HepG2 (cell line): Measurements from ENCODE around the gene PXT1. TPM values are rescaled to one million over a fixed set of nuclear protein-coding genes. Genes with fewer than 3 reads are reported as not detected.

ENCODE experiments used
- ATAC-seq: fragments of 200-7000 bp; cut with Tn5 transposase; 3 replicates; pipeline ENCODE4 v1.9.1; 2020; ENCODE audit warnings: mild to moderate bottlenecking, moderate library complexity
- BruUV-seq: library from RNA; stranded (reverse); fragments of 400-500 nt; replicated peaks from 2 replicates; lab custom pipeline; 2021; lab: Mats Ljungman, UMichigan
- CTCF ChIA-PET: fragments of 300-600 bp; formaldehyde crosslinking; extraction: SDS; loops from one replicate; lab custom pipeline; 2021; ENCODE audit warnings: low total read pairs, inconsistent platforms, low intra/inter-chr PET ratio; lab: Yijun Ruan, JAX
- POLR2A ChIA-PET: fragments of 350-600 bp; sonication (Branson Sonifier 250); formaldehyde crosslinking; loops from one replicate; lab custom pipeline; 2020; ENCODE audit warnings: antibody characterized with exemption, inconsistent platforms; lab: Yijun Ruan, JAX
- DNase-seq: peaks from one replicate; pipeline ENCODE4 v3.0.0-alpha.2; 2015; ENCODE audit warnings: low spot score
- FAIRE-seq: peaks from 3 replicates; lab custom pipeline; 2011; peaks lifted over from hg19 to GRCh38; lab: Jason Lieb, UNC
- H2AFZ ChIP-seq: one replicate; pipeline ENCODE4 v1.6.1; 2011; ENCODE audit warnings: low read length, inconsistent platforms
- H3K27ac ChIP-seq: fragments of 300-600 bp; 3 replicates; pipeline ENCODE4 v1.8.0; 2011; ENCODE audit warnings: mixed run types, mild to moderate bottlenecking, mixed read lengths, low read length, inconsistent platforms; ENCODE audit not compliant: insufficient read depth; ENCODE audit errors: extremely low read length
- H3K27me3 ChIP-seq, 2 experiments: fragments of 200-600 bp in 1 of 2; 2 replicates in 1 of 2; 3 replicates in 1 of 2; pipeline versions ENCODE4 v1.6.0 to v1.8.0; 2011; ENCODE audit warnings: low read length in 2 of 2, mild to moderate bottlenecking in 2 of 2, moderate library complexity in 2 of 2, inconsistent platforms in 1 of 2; ENCODE audit not compliant: insufficient read depth in 2 of 2, control insufficient read depth in 1 of 2
- H3K36me3 ChIP-seq, 2 experiments: fragments of 200-600 bp in 1 of 2; replicated peaks in 1 of 2; 2 replicates in 1 of 2; 3 replicates in 1 of 2; pipeline versions ENCODE4 v1.5.1 to v1.8.0; 2011; ENCODE audit warnings: low read length in 2 of 2, inconsistent platforms in 1 of 2; ENCODE audit not compliant: insufficient read depth in 2 of 2, control insufficient read depth in 1 of 2
- H3K4me1 ChIP-seq: 2 replicates; pipeline ENCODE4 v1.5.1; 2012; ENCODE audit warnings: low read length, inconsistent platforms; ENCODE audit not compliant: insufficient read depth
- H3K4me2 ChIP-seq: 2 replicates; pipeline ENCODE4 v1.6.0; 2011; ENCODE audit warnings: low read depth, low read length, inconsistent platforms
- H3K4me3 ChIP-seq, 3 experiments: fragments of 200-600 bp in 1 of 3; sonication (generic), shearing (Covaris generic) in 1 of 3; replicated peaks in 1 of 3; 2 replicates each; pipeline ENCODE4 v1.5.1; 2011 to 2016; ENCODE audit warnings: low read length in 3 of 3, inconsistent platforms in 2 of 3, low read depth in 2 of 3, mild to moderate bottlenecking in 2 of 3, control low read depth in 1 of 3, mixed read lengths in 1 of 3; ENCODE audit not compliant: insufficient read depth in 1 of 3
- H3K79me2 ChIP-seq: one replicate; pipeline ENCODE4 v1.6.1; 2011; ENCODE audit warnings: low read length, inconsistent platforms; ENCODE audit not compliant: insufficient read depth
- H3K9ac ChIP-seq: 2 replicates; pipeline ENCODE4 v1.6.0; 2011; ENCODE audit warnings: mild to moderate bottlenecking, low read depth, low read length, inconsistent platforms; ENCODE audit not compliant: insufficient read depth
- H3K9me3 ChIP-seq: 2 replicates; pipeline ENCODE4 v1.5.1; 2012; ENCODE audit warnings: mild to moderate bottlenecking, low read length
- H4K20me1 ChIP-seq: 2 replicates; pipeline ENCODE4 v1.6.0; 2011; ENCODE audit warnings: inconsistent platforms, mild to moderate bottlenecking, low read length, moderate library complexity; ENCODE audit not compliant: insufficient read depth
- ADNP ChIP-seq: sonication (generic); formaldehyde crosslinking; IDR thresholded peaks from 2 replicates; pipeline ENCODE4 v1.4.0; 2020; ENCODE audit warnings: missing genetic modification reagents
- ELF1 ChIP-seq: sonication (generic); formaldehyde crosslinking; IDR thresholded peaks from 2 replicates; pipeline ENCODE4 v1.4.0; 2020; ENCODE audit warnings: missing genetic modification reagents
- HNRNPUL1 ChIP-seq: fragments of 200-400 bp; formaldehyde crosslinking; IDR thresholded peaks from 2 replicates; pipeline ENCODE4 v1.6.1; 2017; ENCODE audit warnings: low read depth, mild to moderate bottlenecking, low read length, moderate library complexity
- NCOA2 ChIP-seq: sonication (generic); formaldehyde crosslinking; IDR thresholded peaks from 2 replicates; pipeline ENCODE4 v1.8.0; 2022; ENCODE audit warnings: inconsistent platforms
- NKX3-1 ChIP-seq: sonication (generic); formaldehyde crosslinking; IDR thresholded peaks from 2 replicates; pipeline ENCODE4 v1.5.0; 2020; ENCODE audit warnings: missing genetic modification reagents
- NR2F2 ChIP-seq: IDR thresholded peaks from 2 replicates; pipeline ENCODE4 v1.6.1; 2012; ENCODE audit warnings: low read depth, inconsistent platforms, borderline replicate concordance
- RFXANK ChIP-seq: IDR thresholded peaks from 2 replicates; pipeline ENCODE4 v1.6.1; 2016
- RXRA ChIP-seq: sonication (generic); formaldehyde crosslinking; IDR thresholded peaks from 2 replicates; pipeline ENCODE4 v1.5.1; 2020; ENCODE audit warnings: missing genetic modification reagents
- SNAPC2 ChIP-seq: sonication (generic); formaldehyde crosslinking; IDR thresholded peaks from 2 replicates; pipeline ENCODE4 v1.8.1; 2022; ENCODE audit warnings: mild to moderate bottlenecking, missing genetic modification reagents
- XRCC5 ChIP-seq: fragments of 200-400 bp; formaldehyde crosslinking; optimal IDR thresholded peaks from 2 replicates; pipeline ENCODE3; 2017; ENCODE audit warnings: mild to moderate bottlenecking, low read length
- YY1 ChIP-seq: IDR thresholded peaks from 2 replicates; pipeline ENCODE4 v1.6.1; 2011; ENCODE audit warnings: low read length, low read depth, moderate library complexity, mild to moderate bottlenecking; ENCODE audit not compliant: insufficient read depth, insufficient replicate concordance
- ZFP36L2 ChIP-seq: sonication (generic); formaldehyde crosslinking; IDR thresholded peaks from 2 replicates; pipeline ENCODE4 v1.4.0; 2020; ENCODE audit warnings: missing genetic modification reagents
- ZMAT3 ChIP-seq: sonication (generic); formaldehyde crosslinking; conservative IDR thresholded peaks from 2 replicates; pipeline ENCODE4 v1.7.0; 2021; ENCODE audit warnings: missing genetic modification reagents
- ZNF264 ChIP-seq: sonication (generic); formaldehyde crosslinking; IDR thresholded peaks from 2 replicates; pipeline ENCODE4 v1.4.0; 2020; ENCODE audit warnings: missing genetic modification reagents
- ZNF7 ChIP-seq: IDR thresholded peaks from 2 replicates; pipeline ENCODE4 v1.6.1; 2016; ENCODE audit warnings: missing biosample characterization, missing genetic modification reagents
- WGBS: methylation state at CpG from one replicate; pipeline ENCODE4 v1.1.6; 2017; ENCODE audit warnings: low lambda C conversion rate; 5-methylcytosine and 5-hydroxymethylcytosine counted together
- in situ Hi-C: cut with HindIII; loops from 2 replicates; pipeline ENCODE4 v1.10.0; 2017; ENCODE audit warnings: low pct_unique_long_range_greater_than_20kb; ENCODE audit not compliant: extremely low pct_ligation_motif_present
- intact Hi-C: fragments of 100-400 bp; cut with micrococcal nuclease; formaldehyde crosslinking; loops from one replicate; pipeline ENCODE4 v1.10.0; 2022; ENCODE audit not compliant: unreplicated experiment
- polyA plus RNA-seq, 8 experiments: library from polyadenylated mRNA; depleted of rRNA in 3 of 8; stranded (reverse) in 7 of 8; unstranded in 1 of 8; fragments of >200 nt; fragmentation: Illumina TruSeq in 4 of 8; extraction: Trizol in 4 of 8; gene quantifications; 2 replicates each; pipeline versions ENCODE4 v1.2.1 to v1.2.3, GENCODE V29; 2011 to 2016; ENCODE audit warnings: low read depth in 4 of 8, missing spikeins in 1 of 8, mixed read lengths in 1 of 8; ENCODE audit not compliant: insufficient read depth in 1 of 8
- total RNA-seq, 5 experiments: library from RNA; depleted of rRNA; stranded (reverse); fragments of >200 nt; fragmentation: Illumina TruSeq; extraction: Trizol; gene quantifications; 2 replicates each; pipeline ENCODE4 v1.2.3, GENCODE V29; 2016; ENCODE audit warnings: low read depth in 1 of 5
- TF ChIP-seq, protein P1 (sequence below): sonication (generic); formaldehyde crosslinking; IDR thresholded peaks from 2 replicates; pipeline ENCODE4 v1.5.0; 2020; ENCODE audit warnings: missing genetic modification reagents
- TF ChIP-seq, protein P2 (sequence below): IDR thresholded peaks from 2 replicates; pipeline ENCODE4 v1.6.1; 2016; ENCODE audit warnings: low read depth, borderline replicate concordance
- TF ChIP-seq, protein P3 (sequence below): sonication (generic); formaldehyde crosslinking; IDR thresholded peaks from 2 replicates; pipeline ENCODE4 v1.4.0; 2020; ENCODE audit warnings: low read depth, missing genetic modification reagents

PXT1 gene
- total and polyA plus RNA-seq, 2 of the 13 experiments (the other 11 are each of a cell fraction or from before 2014, with no cell fraction given), result 0.04 TPM; not detected in 1

DNA sequence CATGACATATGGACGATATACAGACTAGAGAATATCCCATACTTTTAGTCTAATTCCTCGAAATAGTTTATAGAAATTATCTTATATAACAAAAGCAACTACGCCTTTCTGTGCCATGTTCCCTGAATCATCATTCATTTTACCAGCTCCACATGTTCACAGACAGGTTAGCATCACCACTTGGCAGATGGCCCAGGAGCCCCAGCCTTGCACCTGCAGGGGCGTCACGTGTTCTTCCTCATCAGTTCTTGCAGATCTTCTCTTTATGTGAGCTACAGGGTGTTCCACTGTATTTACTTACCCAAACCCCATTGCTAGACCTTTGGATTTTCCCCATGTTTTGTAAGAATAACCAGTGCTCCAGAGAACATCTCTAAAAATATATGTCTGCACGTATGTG lies 93.4 kb downstream of the PXT1 start:
- Histone ChIP-seq H3K4me1 (0 out of 2 replicates have a peak, but pooled peaks cover 5% of the 10 kb centered on the region), H3K9ac (no peak overlapping the region), H4K20me1 (no peaks in the 10 kb centered on the region)

GRCh38 chr6:36347621-36348020 lies 95.0 kb downstream of the PXT1 start:
- ATAC-seq (no peak), DNase-seq (no peak), FAIRE-seq (no peak)
- Histone ChIP-seq H2AFZ (no peak overlapping the region), H3K9ac (no peak overlapping the region), H4K20me1 (no peaks in the 10 kb centered on the region), H3K4me2 (no peak overlapping the region), H3K27ac (no peak overlapping the region), H3K9me3 (no peaks in the 10 kb centered on the region), H3K4me3 (no peak overlapping the region), H3K27me3 (peaks cover 0 to 9% of the 10 kb centered on the region in 2 experiments; a peak in 3 of 5 replicates), H3K79me2 (no peaks in the 10 kb centered on the region), H3K4me1 (0 out of 2 replicates have a peak, but pooled peaks cover 5% of the 10 kb centered on the region), H3K36me3 (no peaks in the 10 kb centered on the region)
- intact Hi-C loops (no loop called here), in situ Hi-C loops (no loop called here)
- 24% methylated on average over 4 of the region's 4 CpGs for WGBS
- ChIA-PET CTCF (no interaction called here), POLR2A (no interaction called here)
- no TSS peak for BruUV-seq
- no peak for TF ChIP-seq ZFP36L2
- no peak for TF ChIP-seq NKX3-1 (CRISPR knock-in tag)
- TF ChIP-seq HNRNPUL1, result no peak
- TF ChIP-seq NCOA2 (CRISPR knock-in tag), result no peak
- TF ChIP-seq, protein P1, sequence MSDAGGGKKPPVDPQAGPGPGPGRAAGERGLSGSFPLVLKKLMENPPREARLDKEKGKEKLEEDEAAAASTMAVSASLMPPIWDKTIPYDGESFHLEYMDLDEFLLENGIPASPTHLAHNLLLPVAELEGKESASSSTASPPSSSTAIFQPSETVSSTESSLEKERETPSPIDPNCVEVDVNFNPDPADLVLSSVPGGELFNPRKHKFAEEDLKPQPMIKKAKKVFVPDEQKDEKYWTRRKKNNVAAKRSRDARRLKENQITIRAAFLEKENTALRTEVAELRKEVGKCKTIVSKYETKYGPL (CRISPR knock-in tag), result no peak
- no peak for TF ChIP-seq ZMAT3 (CRISPR knock-in tag)
- no peak for TF ChIP-seq NR2F2
- no peak for TF ChIP-seq YY1
- no peak for TF ChIP-seq RFXANK (CRISPR knock-in tag)
- TF ChIP-seq ZNF7 (CRISPR knock-in tag), result no peak
- TF ChIP-seq XRCC5, result no peak
- TF ChIP-seq, protein P2, sequence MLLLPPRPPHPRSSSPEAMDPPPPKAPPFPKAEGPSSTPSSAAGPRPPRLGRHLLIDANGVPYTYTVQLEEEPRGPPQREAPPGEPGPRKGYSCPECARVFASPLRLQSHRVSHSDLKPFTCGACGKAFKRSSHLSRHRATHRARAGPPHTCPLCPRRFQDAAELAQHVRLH (CRISPR knock-in tag), result no peak
- no peak for TF ChIP-seq ZNF264
- TF ChIP-seq ELF1 (CRISPR knock-in tag), result no peak
- TF ChIP-seq, protein P3, sequence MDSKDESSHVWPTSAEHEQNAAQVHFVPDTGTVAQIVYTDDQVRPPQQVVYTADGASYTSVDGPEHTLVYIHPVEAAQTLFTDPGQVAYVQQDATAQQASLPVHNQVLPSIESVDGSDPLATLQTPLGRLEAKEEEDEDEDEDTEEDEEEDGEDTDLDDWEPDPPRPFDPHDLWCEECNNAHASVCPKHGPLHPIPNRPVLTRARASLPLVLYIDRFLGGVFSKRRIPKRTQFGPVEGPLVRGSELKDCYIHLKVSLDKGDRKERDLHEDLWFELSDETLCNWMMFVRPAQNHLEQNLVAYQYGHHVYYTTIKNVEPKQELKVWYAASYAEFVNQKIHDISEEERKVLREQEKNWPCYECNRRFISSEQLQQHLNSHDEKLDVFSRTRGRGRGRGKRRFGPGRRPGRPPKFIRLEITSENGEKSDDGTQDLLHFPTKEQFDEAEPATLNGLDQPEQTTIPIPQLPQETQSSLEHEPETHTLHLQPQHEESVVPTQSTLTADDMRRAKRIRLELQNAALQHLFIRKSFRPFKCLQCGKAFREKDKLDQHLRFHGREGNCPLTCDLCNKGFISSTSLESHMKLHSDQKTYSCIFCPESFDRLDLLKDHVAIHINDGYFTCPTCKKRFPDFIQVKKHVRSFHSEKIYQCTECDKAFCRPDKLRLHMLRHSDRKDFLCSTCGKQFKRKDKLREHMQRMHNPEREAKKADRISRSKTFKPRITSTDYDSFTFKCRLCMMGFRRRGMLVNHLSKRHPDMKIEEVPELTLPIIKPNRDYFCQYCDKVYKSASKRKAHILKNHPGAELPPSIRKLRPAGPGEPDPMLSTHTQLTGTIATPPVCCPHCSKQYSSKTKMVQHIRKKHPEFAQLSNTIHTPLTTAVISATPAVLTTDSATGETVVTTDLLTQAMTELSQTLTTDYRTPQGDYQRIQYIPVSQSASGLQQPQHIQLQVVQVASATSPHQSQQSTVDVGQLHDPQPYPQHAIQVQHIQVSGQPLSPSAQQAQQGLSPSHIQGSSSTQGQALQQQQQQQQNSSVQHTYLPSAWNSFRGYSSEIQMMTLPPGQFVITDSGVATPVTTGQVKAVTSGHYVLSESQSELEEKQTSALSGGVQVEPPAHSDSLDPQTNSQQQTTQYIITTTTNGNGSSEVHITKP (CRISPR knock-in tag), result no peak
- no peak for TF ChIP-seq RXRA (CRISPR knock-in tag)

More for the DNA sequence above, 93.4 kb downstream of the PXT1 start:
- WGBS, result 32% methylated on average over 6 of the region's 6 CpGs
- in situ Hi-C loops (no loop called here), intact Hi-C loops (no loop called here)
- Histone ChIP-seq H3K79me2 (no peaks in the 10 kb centered on the region), H3K36me3 (no peaks in the 10 kb centered on the region)
- TF ChIP-seq SNAPC2 (CRISPR knock-in tag), result no peak
- TF ChIP-seq NCOA2 (CRISPR knock-in tag), result no peak
- no peak for TF ChIP-seq ADNP (CRISPR knock-in tag)
- TF ChIP-seq, all 625 proteins: peak for 0
- H3K4me3 ChIP-seq, result no peak overlapping the region
- H3K9me3 ChIP-seq, result no peaks in the 10 kb centered on the region
- H3K27ac ChIP-seq, result no peak overlapping the region
- no peak overlapping the region for H3K4me2 ChIP-seq
- ATAC-seq, result no peak
- POLR2A ChIA-PET, result no interaction called here
- no TSS peak for BruUV-seq
- H3K27me3 ChIP-seq, result peaks cover 0 to 9% of the 10 kb centered on the region in 2 experiments; a peak in 3 of 5 replicates
- CTCF ChIA-PET, result no interaction called here
- no peak overlapping the region for H2AFZ ChIP-seq
- no peak for DNase-seq
- no peak for FAIRE-seq
